ENCODE measurements around the gene ZNF562. TPM values are rescaled to one million over a fixed set of nuclear protein-coding genes. Genes with fewer than 3 reads are reported as not detected.

ZNF562 gene
- total and polyA plus RNA-seq, 2 of the 4 experiments (the other 2 are of a cell fraction): 5.2 to 43.7 TPM

DNA sequence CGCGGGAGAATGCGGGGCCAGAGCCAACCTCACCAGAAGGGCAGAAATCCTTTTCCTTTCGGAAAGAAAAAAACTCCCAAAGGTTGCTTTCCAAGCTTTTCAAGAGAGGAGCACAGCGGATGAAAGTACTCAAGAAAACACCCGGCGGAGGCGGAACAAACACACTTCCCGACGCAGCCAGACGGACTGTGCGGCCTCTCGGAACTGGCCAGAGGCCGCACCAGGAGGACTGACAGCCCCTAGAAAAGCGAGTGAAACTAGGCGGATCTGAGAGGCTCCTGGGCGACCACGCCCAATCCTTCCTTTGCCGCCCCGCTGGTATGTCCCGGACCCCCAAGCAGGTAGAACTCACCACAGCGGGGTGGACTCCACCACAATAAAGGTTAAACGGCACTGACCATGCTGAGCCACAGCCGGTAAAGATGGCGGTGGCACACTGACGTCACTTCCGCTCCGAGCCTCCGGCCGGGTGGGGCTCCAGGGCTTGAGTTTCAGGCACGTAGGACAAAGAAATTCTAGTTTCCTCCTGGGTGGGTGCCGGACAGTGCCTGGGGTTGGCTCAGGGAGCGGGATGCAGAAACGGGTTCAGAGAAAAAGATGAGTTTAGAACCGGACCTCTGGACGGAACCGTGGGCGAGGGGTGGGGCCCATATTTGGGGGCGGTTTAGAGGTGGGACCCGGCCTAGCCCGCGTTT lies at the start of gene ZNF562 (continued):
- TF ChIP-seq, protein P1, sequence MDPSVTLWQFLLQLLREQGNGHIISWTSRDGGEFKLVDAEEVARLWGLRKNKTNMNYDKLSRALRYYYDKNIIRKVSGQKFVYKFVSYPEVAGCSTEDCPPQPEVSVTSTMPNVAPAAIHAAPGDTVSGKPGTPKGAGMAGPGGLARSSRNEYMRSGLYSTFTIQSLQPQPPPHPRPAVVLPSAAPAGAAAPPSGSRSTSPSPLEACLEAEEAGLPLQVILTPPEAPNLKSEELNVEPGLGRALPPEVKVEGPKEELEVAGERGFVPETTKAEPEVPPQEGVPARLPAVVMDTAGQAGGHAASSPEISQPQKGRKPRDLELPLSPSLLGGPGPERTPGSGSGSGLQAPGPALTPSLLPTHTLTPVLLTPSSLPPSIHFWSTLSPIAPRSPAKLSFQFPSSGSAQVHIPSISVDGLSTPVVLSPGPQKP (IDR thresholded peaks at IDR 0.05; ENCODE audit: borderline replicate concordance, low read depth, low read length): no peak

DNA sequence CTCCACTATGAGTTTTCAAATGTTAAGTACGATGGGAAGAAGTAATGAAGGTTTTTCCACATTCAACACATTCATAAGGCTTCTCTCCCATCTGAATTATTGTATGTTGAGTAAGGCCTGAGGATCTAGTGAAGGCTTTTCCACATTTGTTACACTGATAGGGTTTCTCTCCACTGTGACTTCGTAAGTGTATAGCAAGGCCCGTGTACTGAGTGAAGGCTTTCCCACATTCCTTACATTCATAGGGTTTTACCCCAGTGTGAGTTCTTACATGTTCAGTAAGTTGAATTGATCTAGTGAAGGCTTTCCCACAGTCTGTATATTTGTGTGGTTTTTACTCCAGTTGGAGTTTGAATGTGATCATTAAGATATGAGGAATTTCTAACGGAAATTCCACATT lies 49.3 kb upstream of the ZNF562 start:
- Histone ChIP-seq H3K18ac (ENCODE audit: low read depth, low read length) (no peak overlapping the region), H3K9me1 (ENCODE audit: insufficient read depth, low read length) (no peaks in the 10 kb centered on the region), H4K5ac (ENCODE audit: low read depth, low read length) (no peak overlapping the region), H3K9ac (ENCODE audit: low read depth, low read length) (no peak overlapping the region), H3K4me3 (ENCODE audit: insufficient read depth, low read depth, low read length) (no peak overlapping the region), H4K20me1 (ENCODE audit: insufficient read depth, low read length) (no peaks in the 10 kb centered on the region), H4K91ac (ENCODE audit: insufficient read depth, low read depth, low read length) (no peak overlapping the region), H3K36me3 (ENCODE audit: control insufficient read depth, insufficient read depth, low read length) (no peaks in the 10 kb centered on the region), H2AK5ac (ENCODE audit: low read depth, low read length) (no peak overlapping the region), H2AK9ac (replicated peaks; ENCODE audit: low read depth, low read length, poor library complexity) (no peak overlapping the region), H2BK15ac (ENCODE audit: low read depth, low read length) (no peak overlapping the region), H3K23ac (ENCODE audit: low read depth, low read length) (no peak overlapping the region), H3K4me1 (ENCODE audit: control insufficient read depth, insufficient read depth, low read length) (no peaks in the 10 kb centered on the region), H2BK20ac (ENCODE audit: low read depth, low read length) (no peak overlapping the region), H3K79me1 (ENCODE audit: low read depth in 1 of 2, low read length in 2 of 2) (no peaks in the 10 kb centered on the region), H3K14ac (replicated peaks; ENCODE audit: low read depth, low read length) (no peak overlapping the region), H3K4me2 (ENCODE audit: low read depth, low read length) (no peak overlapping the region), H2BK5ac (ENCODE audit: low read depth, low read length, poor library complexity, severe bottlenecking) (no peak overlapping the region), H4K8ac (ENCODE audit: low read depth in 2 of 2, low read length in 2 of 2) (no peak overlapping the region), H2BK120ac (ENCODE audit: low read depth, low read length) (no peak overlapping the region), H3K4ac (ENCODE audit: low read depth, low read length) (no peak overlapping the region), H3K56ac (ENCODE audit: extremely low read depth, insufficient read depth, low read length) (no peak overlapping the region), H3K9me3 (ENCODE audit: control insufficient read depth, insufficient read depth, low read length) (peaks cover 2% of the 10 kb centered on the region; the same call in 1 of the 2 replicates), H3K27me3 (ENCODE audit: control insufficient read depth, insufficient read depth, low read length) (no peaks in the 10 kb centered on the region), H3K27ac (ENCODE audit: insufficient read depth, low read length) (no peak overlapping the region), H2AFZ (replicated peaks; ENCODE audit: low read length, poor library complexity) (no peak overlapping the region)
- ATAC-seq (ENCODE audit: low read depth) (no peak), DNase-seq (no peak)
- in situ Hi-C loops (cut with MboI; ENCODE audit: low sequenced_read_pairs): no loop called here
- CTCF ChIA-PET: no interaction called here
- POLR2A ChIA-PET (ENCODE audit: unreplicated experiment): no interaction called here
- intact Hi-C loops (cut with micrococcal nuclease): no loop called here
- dilution Hi-C loops (cut with HindIII; ENCODE audit: low sequenced_read_pairs, unreplicated experiment): no loop called here
- no TSS peak for BruUV-seq (replicated peaks)
- WGBS, 2 experiments (ENCODE audit: extremely low coverage in 2 of 2, insufficient read length in 1 of 2): no CpG with 5 or more reads among the region's 4 CpGs
- TF ChIP-seq, protein P2, sequence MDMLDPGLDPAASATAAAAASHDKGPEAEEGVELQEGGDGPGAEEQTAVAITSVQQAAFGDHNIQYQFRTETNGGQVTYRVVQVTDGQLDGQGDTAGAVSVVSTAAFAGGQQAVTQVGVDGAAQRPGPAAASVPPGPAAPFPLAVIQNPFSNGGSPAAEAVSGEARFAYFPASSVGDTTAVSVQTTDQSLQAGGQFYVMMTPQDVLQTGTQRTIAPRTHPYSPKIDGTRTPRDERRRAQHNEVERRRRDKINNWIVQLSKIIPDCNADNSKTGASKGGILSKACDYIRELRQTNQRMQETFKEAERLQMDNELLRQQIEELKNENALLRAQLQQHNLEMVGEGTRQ (IDR thresholded peaks at IDR 0.05; ENCODE audit: low read depth, low read length): no peak
- TF ChIP-seq CEBPB (IDR thresholded peaks at IDR 0.05; ENCODE audit: low read depth, low read length) (no peak), CHD1 (IDR thresholded peaks at IDR 0.05; ENCODE audit: low read depth, low read length) (no peak), BHLHE40 (IDR thresholded peaks at IDR 0.05; ENCODE audit: low read depth, low read length) (no peak), RCOR1 (IDR thresholded peaks at IDR 0.05; ENCODE audit: insufficient replicate concordance, low read length) (no peak), SMC3 (IDR thresholded peaks at IDR 0.05; ENCODE audit: low read depth, low read length) (no peak), MAFK (IDR thresholded peaks at IDR 0.05; ENCODE audit: low read depth, low read length) (no peak), NFE2L2 (IDR thresholded peaks at IDR 0.05; ENCODE audit: low read depth, low read length) (no peak), FOS (IDR thresholded peaks at IDR 0.05; ENCODE audit: low read depth, low read length) (no peak)
- TF ChIP-seq, protein P1 (IDR thresholded peaks at IDR 0.05; ENCODE audit: borderline replicate concordance, low read depth, low read length): no peak
- TF ChIP-seq, protein P3, sequence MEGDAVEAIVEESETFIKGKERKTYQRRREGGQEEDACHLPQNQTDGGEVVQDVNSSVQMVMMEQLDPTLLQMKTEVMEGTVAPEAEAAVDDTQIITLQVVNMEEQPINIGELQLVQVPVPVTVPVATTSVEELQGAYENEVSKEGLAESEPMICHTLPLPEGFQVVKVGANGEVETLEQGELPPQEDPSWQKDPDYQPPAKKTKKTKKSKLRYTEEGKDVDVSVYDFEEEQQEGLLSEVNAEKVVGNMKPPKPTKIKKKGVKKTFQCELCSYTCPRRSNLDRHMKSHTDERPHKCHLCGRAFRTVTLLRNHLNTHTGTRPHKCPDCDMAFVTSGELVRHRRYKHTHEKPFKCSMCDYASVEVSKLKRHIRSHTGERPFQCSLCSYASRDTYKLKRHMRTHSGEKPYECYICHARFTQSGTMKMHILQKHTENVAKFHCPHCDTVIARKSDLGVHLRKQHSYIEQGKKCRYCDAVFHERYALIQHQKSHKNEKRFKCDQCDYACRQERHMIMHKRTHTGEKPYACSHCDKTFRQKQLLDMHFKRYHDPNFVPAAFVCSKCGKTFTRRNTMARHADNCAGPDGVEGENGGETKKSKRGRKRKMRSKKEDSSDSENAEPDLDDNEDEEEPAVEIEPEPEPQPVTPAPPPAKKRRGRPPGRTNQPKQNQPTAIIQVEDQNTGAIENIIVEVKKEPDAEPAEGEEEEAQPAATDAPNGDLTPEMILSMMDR (conservative IDR thresholded peaks at IDR 0.05; ENCODE audit: low read depth, low read length): no peak
